Hepatocyte (in vitro differentiated cells): ENCODE data around the gene LRIG3. TPM values are rescaled to one million over a fixed set of nuclear protein-coding genes. Genes with fewer than 3 reads are reported as not detected.

Experiments used
- DNase-seq: peaks from one replicate; pipeline ENCODE4 v3.0.0-alpha.2; 2016; ENCODE audit warnings: low spot score
- H2AFZ ChIP-seq: fragments of 200-600 bp; sonication (generic); 2 replicates; pipeline ENCODE4 v1.6.0; 2016; ENCODE audit warnings: antibody characterized with exemption, mild to moderate bottlenecking
- H3K27ac ChIP-seq: fragments of 200-600 bp; sonication (generic); 2 replicates; pipeline ENCODE4 v1.5.1; 2016; ENCODE audit warnings: mild to moderate bottlenecking
- H3K27me3 ChIP-seq: fragments of 200-600 bp; sonication (generic); 2 replicates; pipeline ENCODE4 v1.6.1; 2016
- H3K36me3 ChIP-seq: fragments of 200-600 bp; sonication (generic); replicated peaks from 2 replicates; pipeline ENCODE4 v1.5.1; 2016; ENCODE audit warnings: low read depth; ENCODE audit not compliant: insufficient read depth
- H3K4me1 ChIP-seq: fragments of 200-600 bp; sonication (generic); 2 replicates; pipeline ENCODE4 v1.5.1; 2016; ENCODE audit warnings: mild to moderate bottlenecking, moderate library complexity; ENCODE audit not compliant: insufficient read depth
- H3K4me2 ChIP-seq: fragments of 200-600 bp; sonication (generic); 2 replicates; pipeline ENCODE4 v1.6.0; 2016
- H3K4me3 ChIP-seq: fragments of 200-600 bp; sonication (generic); 2 replicates; pipeline ENCODE4 v1.5.1; 2016; ENCODE audit warnings: mild to moderate bottlenecking
- H3K79me2 ChIP-seq: fragments of 200-600 bp; sonication (generic); 2 replicates; pipeline ENCODE4 v1.6.0; 2017; ENCODE audit warnings: mild to moderate bottlenecking
- H3K9me2 ChIP-seq: fragments of 200-600 bp; sonication (generic); replicated peaks from 2 replicates; pipeline ENCODE4 v1.6.0; 2017; ENCODE audit warnings: mild to moderate bottlenecking; ENCODE audit not compliant: insufficient read depth
- H3K9me3 ChIP-seq: fragments of 200-600 bp; sonication (generic); 2 replicates; pipeline ENCODE4 v1.5.1; 2016; ENCODE audit warnings: low read depth, mild to moderate bottlenecking
- H4K20me1 ChIP-seq: fragments of 200-600 bp; sonication (generic); 2 replicates; pipeline ENCODE4 v1.6.0; 2016; ENCODE audit warnings: mild to moderate bottlenecking; ENCODE audit not compliant: insufficient read depth, poor library complexity, severe bottlenecking
- EZH2 ChIP-seq: fragments of 200-600 bp; sonication (generic); IDR thresholded peaks from 2 replicates; pipeline ENCODE4 v1.6.1; 2016; ENCODE audit warnings: antibody characterized with exemption, mild to moderate bottlenecking, borderline replicate concordance
- EZH2phosphoT487 ChIP-seq: fragments of 200-600 bp; sonication (generic); IDR thresholded peaks from one replicate; pipeline ENCODE4 v1.6.1; 2018; ENCODE audit warnings: antibody characterized with exemption, mild to moderate bottlenecking, low read depth, moderate library complexity; ENCODE audit not compliant: unreplicated experiment, severe bottlenecking
- WGBS: methylation state at CpG from one replicate; pipeline ENCODE4 v1.1.6; 2016; ENCODE audit warnings: low lambda C conversion rate; ENCODE audit errors: missing lambda C conversion rate; 5-methylcytosine and 5-hydroxymethylcytosine counted together
- polyA plus RNA-seq: library from polyadenylated mRNA; unstranded; fragments of >200 nt; fragmentation: Nextera tagmentation; extraction: Ambion mirVana; gene quantifications from 2 replicates; pipeline ENCODE4 v1.2.1, GENCODE V29; 2016
- total RNA-seq: library from RNA; depleted of rRNA; stranded (reverse); fragments of >200 nt; gene quantifications from 2 replicates; pipeline ENCODE4 v1.2.3, GENCODE V29; 2014
- TF ChIP-seq, protein P1 (sequence below): fragments of 200-600 bp; sonication (generic); IDR thresholded peaks from 2 replicates; pipeline ENCODE4 v1.5.1; 2016; ENCODE audit warnings: antibody characterized with exemption, mild to moderate bottlenecking; ENCODE audit not compliant: poor library complexity

The LRIG3 gene
- total and polyA plus RNA-seq, 2 experiments from 2014 or later: 21.7 to 63.9 TPM

- no peaks in the 10 kb centered on the region for H3K27me3 ChIP-seq
- TF ChIP-seq EZH2 (no peak), EZH2phosphoT487 (no peak)
- TF ChIP-seq, protein P1, sequence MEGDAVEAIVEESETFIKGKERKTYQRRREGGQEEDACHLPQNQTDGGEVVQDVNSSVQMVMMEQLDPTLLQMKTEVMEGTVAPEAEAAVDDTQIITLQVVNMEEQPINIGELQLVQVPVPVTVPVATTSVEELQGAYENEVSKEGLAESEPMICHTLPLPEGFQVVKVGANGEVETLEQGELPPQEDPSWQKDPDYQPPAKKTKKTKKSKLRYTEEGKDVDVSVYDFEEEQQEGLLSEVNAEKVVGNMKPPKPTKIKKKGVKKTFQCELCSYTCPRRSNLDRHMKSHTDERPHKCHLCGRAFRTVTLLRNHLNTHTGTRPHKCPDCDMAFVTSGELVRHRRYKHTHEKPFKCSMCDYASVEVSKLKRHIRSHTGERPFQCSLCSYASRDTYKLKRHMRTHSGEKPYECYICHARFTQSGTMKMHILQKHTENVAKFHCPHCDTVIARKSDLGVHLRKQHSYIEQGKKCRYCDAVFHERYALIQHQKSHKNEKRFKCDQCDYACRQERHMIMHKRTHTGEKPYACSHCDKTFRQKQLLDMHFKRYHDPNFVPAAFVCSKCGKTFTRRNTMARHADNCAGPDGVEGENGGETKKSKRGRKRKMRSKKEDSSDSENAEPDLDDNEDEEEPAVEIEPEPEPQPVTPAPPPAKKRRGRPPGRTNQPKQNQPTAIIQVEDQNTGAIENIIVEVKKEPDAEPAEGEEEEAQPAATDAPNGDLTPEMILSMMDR: peak; percentile 19
- no peaks in the 10 kb centered on the region for H3K9me3 ChIP-seq
Measured at GRCh38 chr12:58833853-58834252, 86.5 kb downstream of the LRIG3 start.

GRCh38 chr12:58832920-58833319 lies 87.4 kb downstream of the LRIG3 start:
- no peak overlapping the region for H3K4me2 ChIP-seq
- TF ChIP-seq EZH2phosphoT487: no peak
- TF ChIP-seq, protein P1: no peak
- TF ChIP-seq EZH2: no peak
- H4K20me1 ChIP-seq: no peaks in the 10 kb centered on the region
- H3K4me1 ChIP-seq: no peaks in the 10 kb centered on the region
- H3K9me3 ChIP-seq: no peaks in the 10 kb centered on the region
- H3K4me3 ChIP-seq: no peak overlapping the region
- WGBS: 75% methylated on average over 1 of the region's 1 CpG
- H3K36me3 ChIP-seq: no peaks in the 10 kb centered on the region
- H2AFZ ChIP-seq: no peak overlapping the region
- H3K27me3 ChIP-seq: no peaks in the 10 kb centered on the region
- H3K79me2 ChIP-seq: no peaks in the 10 kb centered on the region
- no peaks in the 10 kb centered on the region for H3K9me2 ChIP-seq
- DNase-seq: no peak
- H3K27ac ChIP-seq: no peak overlapping the region

More at GRCh38 chr12:58833853-58834252, 86.5 kb downstream of the LRIG3 start:
- Histone ChIP-seq H4K20me1 (no peaks in the 10 kb centered on the region), H3K9me2 (no peaks in the 10 kb centered on the region), H3K27ac (no peak overlapping the region), H3K79me2 (no peaks in the 10 kb centered on the region), H3K4me3 (no peak overlapping the region), H3K36me3 (no peaks in the 10 kb centered on the region), H2AFZ (no peak overlapping the region), H3K4me2 (no peak overlapping the region), H3K4me1 (no peaks in the 10 kb centered on the region)
- 64% methylated on average over 3 of the region's 3 CpGs for WGBS
- DNase-seq: no peak
